Prostate gland (tissue), 2 donors: ENCODE results near the gene HOXB6. TPM values are rescaled to one million over a fixed set of nuclear protein-coding genes. Genes with fewer than 3 reads are reported as not detected.
A peak's percentile ranks its signal among the peaks of the same experiment; 100 is the strongest.

Experiments used
- DNase-seq: peaks from one replicate; pipeline ENCODE4 v3.0.0-alpha.2; 2019; ENCODE audit warnings: low spot score
- H3K27ac ChIP-seq, 2 donors: fragments of 200-600 bp; sonication (generic); 2 replicates each; pipeline ENCODE4 v1.5.1; 2017 to 2019
- H3K27me3 ChIP-seq: fragments of 200-600 bp; sonication (generic); replicated peaks from 2 replicates; pipeline ENCODE4 v1.5.1; 2019; ENCODE audit not compliant: insufficient read depth
- H3K36me3 ChIP-seq, 2 donors: fragments of 200-600 bp; sonication (generic); 1 replicate in 1 of 2; 2 replicates in 1 of 2; pipeline versions ENCODE4 v1.5.1 to v1.8.1; 2017 to 2019
- H3K4me1 ChIP-seq: fragments of 200-600 bp; sonication (generic); replicated peaks from 2 replicates; pipeline ENCODE4 v1.5.1; 2019
- H3K4me3 ChIP-seq, 2 donors: fragments of 200-600 bp; sonication (generic); 2 replicates each; pipeline ENCODE4 v1.5.1; 2017 to 2019
- H3K9me3 ChIP-seq: fragments of 200-600 bp; sonication (generic); 2 replicates; pipeline ENCODE4 v1.5.1; 2017
- CTCF ChIP-seq, 4 experiments: fragments of 200-600 bp in 2 of 4; fragments of 450-650 bp in 2 of 4; sonication (generic) in 2 of 4; IDR thresholded peaks; 1 replicate in 3 of 4; 2 replicates in 1 of 4; pipeline ENCODE4 v1.5.1; 2016 to 2019; ENCODE audit warnings: antibody characterized with exemption in 4 of 4, mild to moderate bottlenecking in 2 of 4, moderate library complexity in 2 of 4
- POLR2A ChIP-seq: fragments of 450-650 bp; IDR thresholded peaks from one replicate; pipeline ENCODE4 v1.6.1; 2016; ENCODE audit warnings: antibody characterized with exemption, mild to moderate bottlenecking
- POLR2AphosphoS5 ChIP-seq: sonication (generic); formaldehyde crosslinking; IDR thresholded peaks from one replicate; pipeline ENCODE4 v1.6.1; 2017; ENCODE audit warnings: antibody characterized with exemption
- WGBS: methylation state at CpG from one replicate; pipeline ENCODE4 v1.1.5; 2018; 5-methylcytosine and 5-hydroxymethylcytosine counted together
- intact Hi-C: fragments of 100-400 bp; cut with DNase I; formaldehyde crosslinking; loops from one replicate; pipeline ENCODE4 v1.14.2; 2022
- microRNA counts, 2 donors: library from miRNA; unstranded; fragments of <30 nt; microRNA quantifications; one replicate each; lab custom pipeline; 2016 to 2017
- microRNA-seq: library from miRNA; unstranded; fragments of <30 nt; microRNA quantifications from one replicate; pipeline ENCODE4, GENCODE V29; 2016
- small RNA-seq, 2 donors: library from RNA; depleted of rRNA; stranded (forward); fragments of <200 nt; gene quantifications; one replicate each; pipeline ENCODE3, GENCODE V24; 2016
- total RNA-seq, 2 donors: library from RNA; depleted of rRNA; stranded (reverse); fragments of >200 nt; gene quantifications; one replicate each; pipeline ENCODE4 v1.1.0, GENCODE V29; 2016

The HOXB6 gene
- total RNA-seq, 2 donors from 2014 or later, result 0.27 to 0.40 TPM

- intact Hi-C loops, result no loop called here
- DNase-seq, result no peak
- Histone ChIP-seq H3K36me3 (no peaks in the 10 kb centered on the region), H3K27ac (peak overlapping the region; percentile 35 to 67), H3K27me3 (no peaks in the 10 kb centered on the region), H3K4me3 (no peak overlapping the region), H3K4me1 (no peaks in the 10 kb centered on the region), H3K9me3 (no peaks in the 10 kb centered on the region)
- no peak for TF ChIP-seq CTCF (IDR thresholded peaks at IDR 0.05)
- TF ChIP-seq POLR2A, result no peak
- no peak for TF ChIP-seq POLR2AphosphoS5
- WGBS, result 63% methylated on average over 24 of the region's 24 CpGs
Observed at GRCh38 chr17:48547808-48548522, 56.8 kb downstream of the HOXB6 start.

GRCh38 chr17:48546924-48547807 is 57.6 kb downstream of the HOXB6 start:
- Histone ChIP-seq H3K36me3 (no peaks in the 10 kb centered on the region), H3K27ac (peak overlapping the region; percentile 35 to 67), H3K4me1 (no peaks in the 10 kb centered on the region), H3K9me3 (no peaks in the 10 kb centered on the region), H3K27me3 (no peaks in the 10 kb centered on the region), H3K4me3 (peak overlapping the region in 1 of 2 donors; percentile 1)
- no peak for DNase-seq
- TF ChIP-seq CTCF (IDR thresholded peaks at IDR 0.05) (no peak), POLR2A (no peak), POLR2AphosphoS5 (peak; percentile 30)
- intact Hi-C loops, result no loop called here
- WGBS, result 9% methylated on average over 10 of the region's 10 CpGs

GRCh38 chr17:48546137-48546923 is 58.5 kb downstream of the HOXB6 start:
- no peak for TF ChIP-seq POLR2AphosphoS5
- no peak for TF ChIP-seq CTCF (IDR thresholded peaks at IDR 0.05)
- TF ChIP-seq POLR2A, result no peak
- no peak for DNase-seq
- no peaks in the 10 kb centered on the region for H3K27me3 ChIP-seq
- no peaks in the 10 kb centered on the region for H3K36me3 ChIP-seq
- WGBS, result 54% methylated on average over 10 of the region's 10 CpGs
- H3K9me3 ChIP-seq, result no peaks in the 10 kb centered on the region
- peak overlapping the region; percentile 35 to 67 for H3K27ac ChIP-seq
- no peak overlapping the region for H3K4me3 ChIP-seq
- H3K4me1 ChIP-seq, result no peaks in the 10 kb centered on the region
- intact Hi-C loops, result no loop called here

MicroRNAs encoded within 50 kb of the gene (microRNA counts, 767-probe panel; counts per million panel counts)
- microRNA hsa-miR-10a-5p (lab: Ali Mortazavi, UCI), result 2,273 to 2,894 counts per million in 2 donors

Small RNAs within 50 kb of the gene (microRNA-seq; reads per million reads assigned to microRNA genes)
- 0.42 reads per million for gene MIR196A1

Small RNAs within 50 kb of the gene (small RNA-seq; reads per million reads assigned to genes)
- gene MIR196A1, result 0 to 0.19 reads per million in 2 donors

Other genes starting within 250 kb of the HOXB6 start
- gene SKAP1, start 174.8 kb downstream of the HOXB6 start, total RNA-seq, result 1 to 10 TPM; 1.1 to 1.4 TPM
- not detected for gene HOXB1, start 74.0 kb downstream of the HOXB6 start, total RNA-seq
- 1 to 10 TPM; 4.1 to 9.5 TPM for gene HOXB2, start 59.9 kb downstream of the HOXB6 start, total RNA-seq
- gene HOXB4, start 26.6 kb downstream of the HOXB6 start, total RNA-seq, result 1 to 10 TPM in 1 of 2 donors, under 1 TPM in 1; 0.41 to 1.1 TPM
- 10 to 100 TPM in 1 of 2 donors, 1 to 10 TPM in 1; 7.8 to 11.4 TPM for gene HOXB3, start 14.7 kb downstream of the HOXB6 start, total RNA-seq
- 1 to 10 TPM in 1 of 2 donors, under 1 TPM in 1; 0.36 to 1.1 TPM for gene HOXB5, start 11.2 kb downstream of the HOXB6 start, total RNA-seq
- 1 to 10 TPM in 1 of 2 donors, under 1 TPM in 1; 0.73 to 3.4 TPM for gene HOXB7, start 6.0 kb upstream of the HOXB6 start, total RNA-seq
- under 1 TPM; 0.09 to 0.97 TPM for gene HOXB8, start 10.3 kb upstream of the HOXB6 start, total RNA-seq
- under 1 TPM; 0.09 to 0.68 TPM for gene HOXB9, start 21.4 kb upstream of the HOXB6 start, total RNA-seq
- gene PRAC1, start 117.5 kb upstream of the HOXB6 start, total RNA-seq, result 100 to 1,000 TPM in 1 of 2 donors, 10 to 100 TPM in 1; 56.7 to 243 TPM
- 100 to 1,000 TPM in 1 of 2 donors, 1 to 10 TPM in 1; 9.6 to 135 TPM for gene PRAC2, start 118.2 kb upstream of the HOXB6 start, total RNA-seq
- 100 to 1,000 TPM in 1 of 2 donors, 10 to 100 TPM in 1; 78.7 to 249 TPM for gene HOXB13, start 123.8 kb upstream of the HOXB6 start, total RNA-seq
- gene TTLL6, start 212.2 kb upstream of the HOXB6 start, total RNA-seq, result 1 to 10 TPM in 1 of 2 donors, under 1 TPM in 1; 0.23 to 4.0 TPM
- gene CALCOCO2, start 226.0 kb upstream of the HOXB6 start, total RNA-seq, result 10 to 100 TPM; 60.1 to 78.8 TPM